ENCODE data around the gene SLIRP.
"Not testable (repeated sequence)": the region's sequence is repeated elsewhere in the genome, so short reads cannot be mapped to it uniquely, and the experiment has no call there.

SLIRP gene

DNA sequence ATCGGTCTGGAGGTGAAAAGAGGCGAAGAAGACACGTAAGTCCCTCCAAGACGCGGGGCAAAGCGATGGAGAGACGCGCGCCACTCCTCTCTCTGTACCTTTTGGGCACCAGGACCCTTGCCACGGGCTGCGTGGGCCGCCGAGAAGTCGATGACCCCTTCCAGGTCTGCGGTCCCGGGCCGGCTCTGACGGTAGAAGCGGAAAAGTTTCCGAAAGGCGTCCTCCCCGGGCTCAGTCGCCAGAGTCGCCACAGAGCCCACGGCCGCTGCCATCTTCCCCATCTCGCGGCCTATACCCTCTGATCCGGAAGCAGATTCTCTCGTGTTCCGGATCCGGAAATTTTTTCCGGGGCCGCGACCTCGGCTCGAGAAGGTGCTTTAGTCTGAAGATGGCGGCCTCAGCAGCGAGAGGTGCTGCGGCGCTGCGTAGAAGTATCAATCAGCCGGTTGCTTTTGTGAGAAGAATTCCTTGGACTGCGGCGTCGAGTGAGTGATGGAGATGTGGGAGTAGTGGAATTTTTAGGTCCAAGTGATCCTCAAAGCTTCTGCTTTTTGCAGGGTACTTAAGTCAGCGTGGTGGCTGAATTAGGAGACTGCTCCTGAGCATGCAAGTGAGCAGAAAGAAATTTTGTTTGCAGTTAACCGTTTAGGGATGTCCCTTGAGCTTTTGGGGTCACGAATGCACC lies at the start of gene SLIRP, which contains the start of gene ALKBH1:
Gene SLIRP (plus strand): TSS at position 380 of the 685 bp plus-strand sequence. CDS start 9 bp downstream, at position 389.
Gene ALKBH1 (minus strand): TSS at position 300 of the 685 bp plus-strand sequence. CDS start 19 bp downstream, at position 281.
- Histone ChIP-seq H3K4me3 (ENCODE audit: low read depth, low read length) (peak within 1 kb of the TSS; percentile 94), H3K36me3 (ENCODE audit: control insufficient read depth, insufficient read depth, low read length) (peaks cover 44% of the 10 kb centered on the region), H3K27ac (ENCODE audit: low read depth, low read length) (peak within 1 kb of the TSS; percentile 84), H3K9ac (ENCODE audit: low read length) (peak within 1 kb of the TSS; percentile 96), H3K4me1 (ENCODE audit: control insufficient read depth, insufficient read depth, low read length) (peaks cover 14% of the 10 kb centered on the region), H3K9me3 (ENCODE audit: control insufficient read depth, insufficient read depth, low read depth, low read length) (no peaks in the 10 kb centered on the region), H3K27me3 (ENCODE audit: control insufficient read depth, insufficient read depth, low read length) (no peaks in the 10 kb centered on the region)

DNA sequence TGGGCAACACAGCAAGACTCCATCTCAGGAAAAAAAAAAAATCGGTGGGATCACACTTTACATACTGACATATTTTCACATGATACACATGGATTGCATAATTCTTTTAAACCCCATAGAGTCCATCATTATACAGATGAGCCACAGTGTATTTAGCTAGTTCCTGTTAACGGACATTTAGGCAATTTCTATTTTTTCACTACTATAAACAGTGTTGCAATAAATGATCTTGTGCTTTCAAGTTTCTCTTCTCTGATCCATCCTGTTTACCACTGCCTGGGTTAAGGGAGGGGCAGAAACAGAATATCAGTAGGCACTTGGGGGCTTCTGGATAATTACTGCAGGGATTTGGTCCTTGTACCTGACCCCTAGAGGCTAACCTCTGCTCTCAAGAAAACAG lies 48.1 kb upstream of the SLIRP start:
- Histone ChIP-seq H3K4me3 (ENCODE audit: low read depth, low read length) (no peak overlapping the region), H3K27ac (ENCODE audit: low read depth, low read length) (no peak overlapping the region), H3K27me3 (ENCODE audit: control insufficient read depth, insufficient read depth, low read length) (no peaks in the 10 kb centered on the region), H3K4me1 (ENCODE audit: control insufficient read depth, insufficient read depth, low read length) (peaks cover 36% of the 10 kb centered on the region), H3K9ac (ENCODE audit: low read length) (no peak overlapping the region), H3K9me3 (ENCODE audit: control insufficient read depth, insufficient read depth, low read depth, low read length) (no peaks in the 10 kb centered on the region), H3K36me3 (ENCODE audit: control insufficient read depth, insufficient read depth, low read length) (no peaks in the 10 kb centered on the region)

DNA sequence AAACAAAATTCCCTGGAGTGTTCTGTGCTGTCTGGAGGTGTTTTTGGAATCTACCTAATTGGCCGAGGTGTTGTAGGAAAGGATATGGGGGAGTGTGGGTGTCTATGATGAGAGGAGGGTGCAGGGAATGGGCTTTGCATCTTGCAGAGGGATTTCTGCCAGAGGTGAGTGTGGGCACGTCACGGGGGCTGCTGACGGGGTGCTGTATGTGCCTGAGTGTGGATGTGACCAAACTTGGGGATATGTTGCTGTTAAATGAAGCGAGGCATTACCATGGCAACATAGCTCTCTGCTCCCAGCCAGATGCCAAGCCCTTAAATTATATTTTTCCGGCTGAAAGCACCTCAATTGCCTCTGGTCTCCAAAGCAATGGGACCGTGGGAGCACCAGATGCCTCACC lies 47.1 kb upstream of the SLIRP start:
- Histone ChIP-seq H3K4me1 (ENCODE audit: control insufficient read depth, insufficient read depth, low read length) (peaks cover 33% of the 10 kb centered on the region), H3K9ac (ENCODE audit: low read length) (peak overlapping the region; percentile 56), H3K27me3 (ENCODE audit: control insufficient read depth, insufficient read depth, low read length) (no peaks in the 10 kb centered on the region), H3K9me3 (ENCODE audit: control insufficient read depth, insufficient read depth, low read depth, low read length) (no peaks in the 10 kb centered on the region), H3K4me3 (ENCODE audit: low read depth, low read length) (no peak overlapping the region), H3K36me3 (ENCODE audit: control insufficient read depth, insufficient read depth, low read length) (no peaks in the 10 kb centered on the region), H3K27ac (ENCODE audit: low read depth, low read length) (peak overlapping the region; percentile 75; the same call in 1 of the 2 replicates)

DNA sequence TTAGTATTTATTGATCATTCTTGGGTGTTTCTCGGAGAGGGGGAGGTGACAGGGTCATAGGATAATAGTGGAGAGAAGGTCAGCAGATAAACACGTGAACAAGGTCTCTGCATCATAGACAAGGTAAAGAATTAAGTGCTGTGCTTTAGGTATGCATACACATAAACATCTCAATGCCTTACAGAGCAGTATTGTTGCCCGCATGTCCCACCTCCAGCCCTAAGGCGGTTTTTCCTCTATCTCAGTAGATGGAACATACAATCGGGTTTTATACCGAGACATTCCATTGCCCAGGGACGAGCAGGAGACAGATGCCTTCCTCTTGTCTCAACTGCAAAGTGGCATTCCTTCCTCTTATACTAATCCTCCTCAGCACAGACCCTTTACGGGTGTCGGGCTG lies 46.3 kb upstream of the SLIRP start:
- H3K36me3 ChIP-seq (ENCODE audit: control insufficient read depth, insufficient read depth, low read length); H3K9me3 ChIP-seq (ENCODE audit: control insufficient read depth, insufficient read depth, low read depth, low read length); H3K9ac ChIP-seq (ENCODE audit: low read length); H3K27me3 ChIP-seq (ENCODE audit: control insufficient read depth, insufficient read depth, low read length); H3K4me3 ChIP-seq (ENCODE audit: low read depth, low read length): not testable (repeated sequence)
- Histone ChIP-seq H3K27ac (ENCODE audit: low read depth, low read length) (peak overlapping the region; percentile 75; the same call in 1 of the 2 replicates), H3K4me1 (ENCODE audit: control insufficient read depth, insufficient read depth, low read length) (peaks cover 33% of the 10 kb centered on the region)

DNA sequence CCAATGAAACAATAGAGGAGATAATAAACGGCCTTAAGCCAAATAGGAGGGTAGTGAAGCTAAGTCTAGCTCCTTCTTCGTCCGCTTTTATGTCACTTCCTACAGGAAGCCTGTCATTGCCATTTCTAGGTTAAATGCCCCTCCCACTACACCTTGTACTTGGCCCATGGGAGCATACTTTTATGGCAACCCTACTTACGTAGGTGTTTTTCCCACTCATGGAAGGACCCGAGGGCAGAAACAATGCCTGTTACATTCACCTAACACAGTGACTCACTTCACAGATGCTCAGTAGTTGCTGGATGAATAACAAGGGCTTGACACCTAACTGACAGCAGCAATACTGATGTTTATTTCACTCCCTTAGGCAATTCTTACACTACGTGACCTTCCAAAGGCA lies 44.6 kb upstream of the SLIRP start:
- Histone ChIP-seq H3K4me1 (ENCODE audit: control insufficient read depth, insufficient read depth, low read length) (peaks cover 36% of the 10 kb centered on the region), H3K27ac (ENCODE audit: low read depth, low read length) (no peak overlapping the region; the same call in 1 of the 2 replicates), H3K36me3 (ENCODE audit: control insufficient read depth, insufficient read depth, low read length) (no peaks in the 10 kb centered on the region), H3K27me3 (ENCODE audit: control insufficient read depth, insufficient read depth, low read length) (no peaks in the 10 kb centered on the region), H3K9ac (ENCODE audit: low read length) (no peak overlapping the region), H3K9me3 (ENCODE audit: control insufficient read depth, insufficient read depth, low read depth, low read length) (no peaks in the 10 kb centered on the region), H3K4me3 (ENCODE audit: low read depth, low read length) (no peak overlapping the region)

DNA sequence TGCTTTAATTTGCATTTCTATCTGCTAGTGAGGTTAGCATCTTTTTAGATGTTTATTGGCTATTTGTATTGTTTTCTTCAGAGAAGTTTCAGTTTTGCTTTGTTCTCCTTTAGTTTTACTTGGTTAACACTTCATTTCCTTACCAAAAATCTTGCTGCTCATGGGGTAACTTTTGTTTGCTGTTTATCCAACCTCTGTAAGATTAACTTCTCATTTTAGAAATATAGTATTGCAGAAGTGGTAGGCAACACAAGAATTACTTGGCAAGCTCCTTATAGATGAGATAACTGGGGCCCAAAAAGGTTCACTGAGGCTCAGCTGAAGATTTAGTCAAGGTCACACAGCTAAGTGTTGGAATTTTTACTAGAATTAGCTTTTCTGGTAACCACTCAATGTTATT lies 40.6 kb upstream of the SLIRP start:
- peaks cover under 1% of the 10 kb centered on the region; the same call in 1 of the 2 replicates for H3K36me3 ChIP-seq (ENCODE audit: control insufficient read depth, insufficient read depth, low read length)
- H3K9me3 ChIP-seq (ENCODE audit: control insufficient read depth, insufficient read depth, low read depth, low read length) = no peaks in the 10 kb centered on the region
- H3K4me1 ChIP-seq (ENCODE audit: control insufficient read depth, insufficient read depth, low read length) = peaks cover 21% of the 10 kb centered on the region
- H3K9ac ChIP-seq (ENCODE audit: low read length) = no peak overlapping the region
- H3K27ac ChIP-seq (ENCODE audit: low read depth, low read length) = no peak overlapping the region
- H3K27me3 ChIP-seq (ENCODE audit: control insufficient read depth, insufficient read depth, low read length) = no peaks in the 10 kb centered on the region
- H3K4me3 ChIP-seq (ENCODE audit: low read depth, low read length) = no peak overlapping the region

DNA sequence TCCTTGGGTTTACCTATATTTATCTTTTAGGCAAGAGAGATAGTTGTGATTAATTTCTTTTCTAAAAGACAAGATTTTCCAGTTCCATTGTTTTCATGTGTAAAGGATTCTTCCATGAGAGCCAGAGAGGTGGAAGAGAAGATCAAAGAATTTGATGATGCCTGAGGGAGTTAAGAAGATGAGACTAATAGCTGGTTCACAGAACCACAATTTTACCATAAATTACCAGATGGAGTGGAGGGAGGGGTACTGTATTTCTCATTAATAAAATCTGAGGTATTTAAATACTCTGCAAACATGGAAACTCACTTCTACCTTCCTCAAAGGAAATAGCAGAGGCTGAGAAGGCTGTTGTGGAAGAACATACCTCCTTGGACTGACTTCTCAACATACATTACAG lies 34.7 kb upstream of the SLIRP start:
- no peaks in the 10 kb centered on the region for H3K9me3 ChIP-seq (ENCODE audit: control insufficient read depth, insufficient read depth, low read depth, low read length)
- no peaks in the 10 kb centered on the region for H3K27me3 ChIP-seq (ENCODE audit: control insufficient read depth, insufficient read depth, low read length)
- no peak overlapping the region for H3K27ac ChIP-seq (ENCODE audit: low read depth, low read length)
- H3K36me3 ChIP-seq (ENCODE audit: control insufficient read depth, insufficient read depth, low read length) = peaks cover 44% of the 10 kb centered on the region
- no peak overlapping the region for H3K9ac ChIP-seq (ENCODE audit: low read length)
- no peaks in the 10 kb centered on the region for H3K4me1 ChIP-seq (ENCODE audit: control insufficient read depth, insufficient read depth, low read length)
- H3K4me3 ChIP-seq (ENCODE audit: low read depth, low read length) = no peak overlapping the region

DNA sequence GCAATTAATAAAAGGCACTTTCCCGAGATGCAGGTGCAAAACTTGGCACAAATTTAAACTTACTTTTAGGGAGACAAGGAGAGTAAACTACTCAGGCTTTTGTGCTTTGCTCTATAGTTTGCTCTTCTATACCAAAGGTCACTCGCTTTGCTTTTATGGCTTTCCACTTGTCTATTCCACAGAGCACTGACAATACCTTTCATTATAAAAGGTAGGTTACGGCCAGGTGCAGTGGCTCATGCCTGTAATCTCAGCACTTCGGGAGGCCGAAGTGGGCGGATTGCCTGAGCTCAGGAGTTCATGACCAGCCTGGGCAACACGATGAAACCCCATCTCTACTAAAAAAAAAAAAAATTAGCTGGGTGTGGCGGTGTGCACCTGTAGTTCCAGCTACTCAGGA lies 33.0 kb upstream of the SLIRP start:
- Histone ChIP-seq H3K27me3 (ENCODE audit: control insufficient read depth, insufficient read depth, low read length) (no peaks in the 10 kb centered on the region), H3K4me1 (ENCODE audit: control insufficient read depth, insufficient read depth, low read length) (no peaks in the 10 kb centered on the region), H3K36me3 (ENCODE audit: control insufficient read depth, insufficient read depth, low read length) (peaks cover 60% of the 10 kb centered on the region), H3K9me3 (ENCODE audit: control insufficient read depth, insufficient read depth, low read depth, low read length) (no peaks in the 10 kb centered on the region), H3K4me3 (ENCODE audit: low read depth, low read length) (no peak overlapping the region), H3K9ac (ENCODE audit: low read length) (no peak overlapping the region), H3K27ac (ENCODE audit: low read depth, low read length) (no peak overlapping the region)

DNA sequence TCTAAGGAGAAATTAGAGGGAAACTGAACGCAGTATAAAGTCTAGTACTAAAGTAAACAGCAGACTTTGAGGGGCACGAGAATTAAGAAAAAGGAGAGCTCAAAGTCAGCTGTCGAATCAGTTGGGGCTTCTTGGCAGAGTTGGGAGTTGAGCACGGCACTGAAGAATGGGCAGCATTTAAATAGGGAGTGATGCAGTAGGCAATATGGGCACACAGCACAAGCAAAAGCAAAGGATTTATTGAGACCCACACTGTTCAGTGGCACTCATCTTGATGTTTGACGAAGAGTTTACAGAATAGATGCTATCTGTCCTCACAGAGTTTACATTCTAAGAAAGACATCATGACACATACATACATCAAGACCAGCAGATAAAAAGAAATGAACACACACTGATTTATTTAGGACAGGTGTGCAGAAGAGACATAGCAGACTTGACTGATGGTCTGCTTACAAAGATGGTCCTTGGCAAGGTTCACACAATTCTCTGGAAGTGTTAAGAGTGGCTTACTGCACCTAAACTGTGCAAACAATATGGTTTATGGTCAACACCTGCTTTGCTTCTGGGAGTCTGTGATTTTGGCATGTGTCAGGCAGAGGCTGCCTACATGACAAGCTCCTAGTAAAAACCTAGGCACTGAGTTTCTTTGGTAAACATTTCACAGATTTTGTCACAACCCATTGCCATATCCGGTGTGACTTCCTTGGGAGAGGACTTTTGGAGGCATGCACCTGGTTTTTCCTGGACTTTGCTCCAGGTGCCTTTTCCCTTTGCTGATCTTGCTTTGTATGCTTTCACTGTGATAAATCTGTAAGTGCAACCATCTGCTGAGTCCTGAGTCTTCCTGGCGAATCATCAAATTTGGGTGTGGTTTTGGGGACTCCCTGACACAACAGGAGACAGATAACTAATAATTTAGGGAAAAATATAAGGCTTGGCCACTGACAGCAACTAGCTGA lies 26.4 kb upstream of the SLIRP start:
- Histone ChIP-seq H3K36me3 (ENCODE audit: control insufficient read depth, insufficient read depth, low read length) (peaks cover 41% of the 10 kb centered on the region), H3K9me3 (ENCODE audit: control insufficient read depth, insufficient read depth, low read depth, low read length) (no peaks in the 10 kb centered on the region), H3K27ac (ENCODE audit: low read depth, low read length) (no peak overlapping the region), H3K4me1 (ENCODE audit: control insufficient read depth, insufficient read depth, low read length) (no peaks in the 10 kb centered on the region), H3K27me3 (ENCODE audit: control insufficient read depth, insufficient read depth, low read length) (no peaks in the 10 kb centered on the region), H3K4me3 (ENCODE audit: low read depth, low read length) (no peak overlapping the region), H3K9ac (ENCODE audit: low read length) (no peak overlapping the region)

DNA sequence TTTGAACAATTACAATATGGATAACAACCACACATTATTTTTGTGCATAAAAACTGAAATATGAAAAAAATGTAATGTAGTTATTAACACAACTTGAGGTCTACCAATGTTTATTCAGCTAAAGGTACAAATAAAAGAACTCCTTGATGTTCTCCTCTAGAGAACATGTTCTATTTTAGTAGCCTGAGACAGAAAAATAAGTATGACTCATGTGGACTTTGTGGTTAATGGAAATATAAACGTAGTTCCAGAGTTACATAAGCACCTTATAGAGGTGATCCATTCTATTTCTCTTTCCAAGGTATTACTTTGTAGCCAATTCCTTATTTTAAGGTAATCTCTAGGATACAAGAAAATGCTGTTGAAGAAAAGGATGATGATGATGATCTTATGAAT lies 25.7 kb upstream of the SLIRP start:
- no peaks in the 10 kb centered on the region for H3K27me3 ChIP-seq (ENCODE audit: control insufficient read depth, insufficient read depth, low read length)
- H3K27ac ChIP-seq (ENCODE audit: low read depth, low read length) = no peak overlapping the region
- H3K9me3 ChIP-seq (ENCODE audit: control insufficient read depth, insufficient read depth, low read depth, low read length) = no peaks in the 10 kb centered on the region
- peaks cover 43% of the 10 kb centered on the region for H3K36me3 ChIP-seq (ENCODE audit: control insufficient read depth, insufficient read depth, low read length)
- H3K4me1 ChIP-seq (ENCODE audit: control insufficient read depth, insufficient read depth, low read length) = no peaks in the 10 kb centered on the region
- no peak overlapping the region for H3K4me3 ChIP-seq (ENCODE audit: low read depth, low read length)
- H3K9ac ChIP-seq (ENCODE audit: low read length) = no peak overlapping the region

DNA sequence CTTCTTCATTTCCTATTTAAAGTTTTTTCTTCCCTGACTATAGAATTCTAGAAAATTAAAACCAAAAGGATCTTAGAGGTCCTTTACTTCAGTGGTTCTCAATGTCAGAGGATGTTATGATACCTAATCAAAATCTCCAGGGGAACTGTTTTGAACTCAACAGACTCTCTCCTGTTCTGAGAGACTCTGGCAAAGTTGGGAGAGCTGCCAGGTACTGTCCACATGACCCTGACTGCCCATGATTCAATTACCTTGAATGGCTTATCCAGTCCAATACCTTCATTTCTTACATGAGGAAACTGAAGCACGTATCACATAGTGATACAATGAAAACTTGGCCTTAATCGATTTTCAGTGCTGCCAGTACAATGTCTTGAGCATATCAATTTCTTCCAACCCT lies 16.6 kb upstream of the SLIRP start:
- Histone ChIP-seq H3K9ac (ENCODE audit: low read length) (no peak overlapping the region), H3K9me3 (ENCODE audit: control insufficient read depth, insufficient read depth, low read depth, low read length) (no peaks in the 10 kb centered on the region), H3K36me3 (ENCODE audit: control insufficient read depth, insufficient read depth, low read length) (peaks cover 51% of the 10 kb centered on the region), H3K27ac (ENCODE audit: low read depth, low read length) (no peak overlapping the region), H3K4me1 (ENCODE audit: control insufficient read depth, insufficient read depth, low read length) (peaks cover 12% of the 10 kb centered on the region; the same call in 1 of the 2 replicates), H3K4me3 (ENCODE audit: low read depth, low read length) (no peak overlapping the region), H3K27me3 (ENCODE audit: control insufficient read depth, insufficient read depth, low read length) (no peaks in the 10 kb centered on the region)

Measured in HUES6 (cell line).